NT2/D1 (cell line): ENCODE data around the gene TPO.

Experiments used
- SUZ12 ChIP-seq: IDR thresholded peaks from 2 replicates; pipeline ENCODE4 v1.6.1; 2011; ENCODE audit not compliant: insufficient read length, insufficient read depth; ENCODE audit errors: extremely low read depth
- ZNF274 ChIP-seq: IDR thresholded peaks from 2 replicates; pipeline ENCODE4 v1.6.1; 2011; ENCODE audit warnings: mild to moderate bottlenecking, low read depth, low read length

- TF ChIP-seq SUZ12 = no peak
- TF ChIP-seq ZNF274 = no peak
Measured at GRCh38 chr2:1491751-1492150, 78.5 kb downstream of the TPO start.
